GM12878 (cell line): Measurements from ENCODE around the gene PKP3. TPM values are rescaled to one million over a fixed set of nuclear protein-coding genes. Genes with fewer than 3 reads are reported as not detected.

Source experiments
- CBX3 ChIP-seq: fragments of 200-600 bp; sonication (generic); IDR thresholded peaks from 2 replicates; pipeline ENCODE4 v1.6.1; 2016; ENCODE audit warnings: low read depth, borderline replicate concordance
- CEBPZ ChIP-seq: fragments of 150-350 bp; IDR thresholded peaks from 2 replicates; pipeline ENCODE4 v1.6.1; 2016; ENCODE audit warnings: low read depth, low read length
- CUX1 ChIP-seq: IDR thresholded peaks from 2 replicates; pipeline ENCODE4 v1.6.1; 2012; ENCODE audit warnings: improper control_type of control experiment, low read depth, low read length; ENCODE audit not compliant: insufficient replicate concordance
- ELK1 ChIP-seq: IDR thresholded peaks from 2 replicates; pipeline ENCODE4 v1.6.1; 2012; ENCODE audit warnings: low read depth, low read length, improper control_type of control experiment
- EP300 ChIP-seq, 2 experiments: fragments of 150-350 bp in 1 of 2; IDR thresholded peaks; 2 replicates each; pipeline ENCODE4 v1.6.1; 2011 to 2012; ENCODE audit warnings: low read depth in 2 of 2, low read length in 2 of 2, borderline replicate concordance in 1 of 2, improper control_type of control experiment in 1 of 2, inconsistent platforms in 1 of 2; ENCODE audit not compliant: control insufficient read depth in 1 of 2
- HDAC2 ChIP-seq: fragments of 200-600 bp; sonication (generic); IDR thresholded peaks from 2 replicates; pipeline ENCODE4 v1.6.1; 2017
- KDM1A ChIP-seq: fragments of 200-600 bp; sonication (generic); IDR thresholded peaks from 2 replicates; pipeline ENCODE4 v1.6.1; 2016; ENCODE audit warnings: borderline replicate concordance
- MAX ChIP-seq: IDR thresholded peaks from 2 replicates; pipeline ENCODE4 v1.6.1; 2012; ENCODE audit warnings: low read depth, low read length, improper control_type of control experiment
- MEF2B ChIP-seq: fragments of 450-650 bp; IDR thresholded peaks from 2 replicates; pipeline ENCODE4 v1.6.1; 2018; ENCODE audit warnings: mild to moderate bottlenecking, moderate library complexity; ENCODE audit not compliant: partially characterized antibody, poor library complexity, severe bottlenecking
- MYB ChIP-seq: fragments of 150-350 bp; IDR thresholded peaks from 2 replicates; pipeline ENCODE4 v1.6.1; 2014; ENCODE audit warnings: mild to moderate bottlenecking, low read depth, low read length, borderline replicate concordance
- POLR2A ChIP-seq: IDR thresholded peaks from 2 replicates; pipeline ENCODE4 v1.6.1; 2011; ENCODE audit warnings: low read depth, mild to moderate bottlenecking, low read length
- POU2F2 ChIP-seq: IDR thresholded peaks from 3 replicates; pipeline ENCODE4 v1.6.1; 2011; ENCODE audit warnings: low read depth, mild to moderate bottlenecking, low read length, borderline replicate concordance
- RFX5 ChIP-seq: IDR thresholded peaks from 2 replicates; pipeline ENCODE4 v1.6.1; 2011; ENCODE audit warnings: low read depth, low read length, improper control_type of control experiment
- STAT1 ChIP-seq: fragments of 450-650 bp; conservative IDR thresholded peaks from 2 replicates; pipeline ENCODE4 v1.6.1; 2014; ENCODE audit warnings: antibody characterized with exemption, mild to moderate bottlenecking
- ZZZ3 ChIP-seq: IDR thresholded peaks from 2 replicates; pipeline ENCODE4 v1.6.1; 2011; ENCODE audit warnings: low read depth; ENCODE audit not compliant: control insufficient read depth, insufficient read length
- polyA plus RNA-seq, 11 experiments: library from polyadenylated mRNA; depleted of rRNA in 4 of 11; unstranded in 6 of 11; stranded (reverse) in 5 of 11; fragments of >200 nt; fragmentation: Nextera tagmentation in 4 of 11; fragmentation: Illumina TruSeq in 1 of 11; extraction: Ambion mirVana in 4 of 11; extraction: Trizol in 1 of 11; gene quantifications; 1 replicate in 1 of 11; 2 replicates in 10 of 11; pipeline versions ENCODE4 v1.2.1 to v1.2.3, GENCODE V29; 2011 to 2016; ENCODE audit warnings: inconsistent platforms in 2 of 11, missing spikeins in 2 of 11, low read depth in 1 of 11
- total RNA-seq, 4 experiments: library from RNA; depleted of rRNA in 3 of 4; stranded (reverse); fragments of >200 nt in 3 of 4; fragmentation: Illumina TruSeq in 1 of 4; extraction: Trizol in 1 of 4; gene quantifications; 2 replicates each; pipeline versions ENCODE4 v1.2.1 to v1.2.3, GENCODE V29; 2013 to 2021

Gene PKP3
- total and polyA plus RNA-seq, 10 of the 15 experiments (the other 5 are each of a cell fraction or from before 2014, with no cell fraction given), result 0.45 to 0.90 TPM; not detected in 8

- TF ChIP-seq POU2F2, result no peak
- TF ChIP-seq MEF2B, result peak; percentile 17
- no peak for TF ChIP-seq HDAC2
- TF ChIP-seq CEBPZ, result no peak
- no peak for TF ChIP-seq ZZZ3
- TF ChIP-seq EP300 (IDR thresholded peaks at IDR 0.05; ENCODE audit: borderline replicate concordance in 1 of 2, control insufficient read depth in 1 of 2, low read depth in 2 of 2, low read length in 2 of 2), result no peak
- no peak for TF ChIP-seq MYB
- no peak for TF ChIP-seq MAX
- no peak for TF ChIP-seq RFX5
- no peak for TF ChIP-seq ELK1
- TF ChIP-seq STAT1, result no peak
- TF ChIP-seq CBX3, result no peak
- TF ChIP-seq POLR2A, result peak; percentile 78
- no peak for TF ChIP-seq CUX1
- no peak for TF ChIP-seq KDM1A
Observed at GRCh38 chr11:441418-442274, 47.6 kb downstream of the PKP3 start, which contains the start of gene ANO9 (continued).
